Lung microvascular endothelial cell (primary cell): ENCODE results near the gene NAPG. TPM values are rescaled to one million over a fixed set of nuclear protein-coding genes. Genes with fewer than 3 reads are reported as not detected.
"Not testable (repeated sequence)": the region's sequence is repeated elsewhere in the genome, so short reads cannot be mapped to it uniquely, and the experiment has no call there.

Experiments used
- DNase-seq, 2 donors: peaks; one replicate each; pipeline versions ENCODE4 v3.0.0 to v3.0.0-alpha.2; 2010; ENCODE audit warnings: low read depth in 2 of 2
- total RNA-seq: library from RNA; depleted of rRNA; stranded (reverse); fragments of >200 nt; gene quantifications from 2 replicates; pipeline ENCODE4 v1.2.1, GENCODE V29; 2014

Gene NAPG
- total RNA-seq, 1 donor from 2014 or later = 33.3 TPM

GRCh38 chr18:10577842-10578572 lies 52.2 kb downstream of the NAPG start:
- DNase-seq = not testable (repeated sequence)

- DNase-seq = not testable (repeated sequence)
Observed at GRCh38 chr18:10578573-10578899, 52.7 kb downstream of the NAPG start.

- no peak for DNase-seq
Observed at GRCh38 chr18:10579079-10579867, 53.4 kb downstream of the NAPG start.

- DNase-seq = no peak
Observed at GRCh38 chr18:10580215-10580614, 54.4 kb downstream of the NAPG start.

GRCh38 chr18:10585260-10585659 lies 59.4 kb downstream of the NAPG start:
- no peak for DNase-seq

- DNase-seq = no peak
Observed at GRCh38 chr18:10588975-10589374, 63.1 kb downstream of the NAPG start.

GRCh38 chr18:10590412-10590811 lies 64.6 kb downstream of the NAPG start:
- DNase-seq = no peak

- peak in 1 of 2 donors; percentile 6 for DNase-seq
Observed at GRCh38 chr18:10591896-10592295, 66.1 kb downstream of the NAPG start.

GRCh38 chr18:10593366-10594022 lies 67.7 kb downstream of the NAPG start:
- DNase-seq = peak in 1 of 2 donors; percentile 33

- DNase-seq = not testable (repeated sequence)
Observed at GRCh38 chr18:10595917-10596316, 70.1 kb downstream of the NAPG start.

- not testable (repeated sequence) for DNase-seq
Observed at GRCh38 chr18:10597695-10598094, 71.9 kb downstream of the NAPG start.

- not testable (repeated sequence) for DNase-seq
Observed at GRCh38 chr18:10600701-10601100, 74.9 kb downstream of the NAPG start.

Other genes with a start within 250 kb of the NAPG start
- gene APCDD1, start 71.4 kb upstream of the NAPG start, total RNA-seq = not detected in 2 replicates